ENCODE measurements around the gene PRRG4.

DNA sequence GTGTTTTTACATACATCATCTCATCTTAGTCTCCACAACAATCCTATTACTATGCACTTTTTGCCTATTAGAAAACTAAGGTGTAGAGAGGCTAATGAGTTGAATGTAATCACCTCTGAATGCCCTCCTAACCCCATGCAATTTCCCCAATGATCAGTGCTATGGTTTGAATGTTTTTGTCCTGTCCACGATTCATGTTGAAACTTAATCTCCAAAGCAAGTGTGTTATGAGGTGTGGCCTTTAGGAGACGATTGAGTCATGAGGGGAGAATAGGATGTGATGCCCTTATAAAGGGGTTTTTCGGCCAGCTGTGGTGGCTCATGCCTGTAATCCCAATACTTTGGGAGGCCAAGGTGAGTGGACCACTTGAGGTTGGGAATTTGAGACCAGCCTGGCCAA is 33.3 kb upstream of the PRRG4 start:
- TF ChIP-seq, protein P1, sequence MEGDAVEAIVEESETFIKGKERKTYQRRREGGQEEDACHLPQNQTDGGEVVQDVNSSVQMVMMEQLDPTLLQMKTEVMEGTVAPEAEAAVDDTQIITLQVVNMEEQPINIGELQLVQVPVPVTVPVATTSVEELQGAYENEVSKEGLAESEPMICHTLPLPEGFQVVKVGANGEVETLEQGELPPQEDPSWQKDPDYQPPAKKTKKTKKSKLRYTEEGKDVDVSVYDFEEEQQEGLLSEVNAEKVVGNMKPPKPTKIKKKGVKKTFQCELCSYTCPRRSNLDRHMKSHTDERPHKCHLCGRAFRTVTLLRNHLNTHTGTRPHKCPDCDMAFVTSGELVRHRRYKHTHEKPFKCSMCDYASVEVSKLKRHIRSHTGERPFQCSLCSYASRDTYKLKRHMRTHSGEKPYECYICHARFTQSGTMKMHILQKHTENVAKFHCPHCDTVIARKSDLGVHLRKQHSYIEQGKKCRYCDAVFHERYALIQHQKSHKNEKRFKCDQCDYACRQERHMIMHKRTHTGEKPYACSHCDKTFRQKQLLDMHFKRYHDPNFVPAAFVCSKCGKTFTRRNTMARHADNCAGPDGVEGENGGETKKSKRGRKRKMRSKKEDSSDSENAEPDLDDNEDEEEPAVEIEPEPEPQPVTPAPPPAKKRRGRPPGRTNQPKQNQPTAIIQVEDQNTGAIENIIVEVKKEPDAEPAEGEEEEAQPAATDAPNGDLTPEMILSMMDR (IDR thresholded peaks at IDR 0.05; ENCODE audit: poor library complexity), result no peak
- TF ChIP-seq EZH2 (IDR thresholded peaks at IDR 0.05; ENCODE audit: borderline replicate concordance), result no peak

Data from hepatocyte (in vitro differentiated cells).